Suprapubic skin (tissue), 3 donors: ENCODE results near the gene ADAR.

Source experiments
- POLR2AphosphoS5 ChIP-seq, 3 donors: sonication (generic); formaldehyde crosslinking; IDR thresholded peaks; one replicate each; pipeline ENCODE4 v1.6.1; 2017; ENCODE audit warnings: antibody characterized with exemption in 3 of 3
- TF ChIP-seq, protein P1 (sequence below), 2 donors: fragments of 200-600 bp in 1 of 2; fragments of 450-650 bp in 1 of 2; sonication (generic) in 1 of 2; IDR thresholded peaks; one replicate each; pipeline ENCODE4 v1.5.1; 2016 to 2019; ENCODE audit warnings: antibody characterized with exemption in 2 of 2, mild to moderate bottlenecking in 1 of 2, moderate library complexity in 1 of 2

DNA sequence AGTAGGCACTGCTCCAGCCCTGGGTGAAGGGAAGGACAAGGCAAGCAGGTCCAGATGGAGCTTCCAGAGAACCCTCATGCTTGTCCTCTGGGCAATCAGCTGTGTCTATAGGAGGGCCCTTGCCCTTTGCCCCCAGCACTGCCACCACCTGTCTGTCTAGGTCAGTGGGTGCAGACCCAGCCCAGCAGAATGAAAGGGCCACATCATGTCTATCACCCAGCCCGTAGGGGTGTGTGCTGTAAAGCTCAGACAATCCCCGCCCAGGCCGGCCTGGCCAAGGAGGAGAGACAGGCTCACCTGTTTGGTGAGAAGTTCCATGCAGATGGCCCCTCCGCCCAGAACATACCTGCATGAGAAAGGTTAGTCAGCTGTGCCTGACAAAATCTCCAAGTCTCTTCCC, 56.5 kb downstream of the ADAR start:
- TF ChIP-seq, protein P1, sequence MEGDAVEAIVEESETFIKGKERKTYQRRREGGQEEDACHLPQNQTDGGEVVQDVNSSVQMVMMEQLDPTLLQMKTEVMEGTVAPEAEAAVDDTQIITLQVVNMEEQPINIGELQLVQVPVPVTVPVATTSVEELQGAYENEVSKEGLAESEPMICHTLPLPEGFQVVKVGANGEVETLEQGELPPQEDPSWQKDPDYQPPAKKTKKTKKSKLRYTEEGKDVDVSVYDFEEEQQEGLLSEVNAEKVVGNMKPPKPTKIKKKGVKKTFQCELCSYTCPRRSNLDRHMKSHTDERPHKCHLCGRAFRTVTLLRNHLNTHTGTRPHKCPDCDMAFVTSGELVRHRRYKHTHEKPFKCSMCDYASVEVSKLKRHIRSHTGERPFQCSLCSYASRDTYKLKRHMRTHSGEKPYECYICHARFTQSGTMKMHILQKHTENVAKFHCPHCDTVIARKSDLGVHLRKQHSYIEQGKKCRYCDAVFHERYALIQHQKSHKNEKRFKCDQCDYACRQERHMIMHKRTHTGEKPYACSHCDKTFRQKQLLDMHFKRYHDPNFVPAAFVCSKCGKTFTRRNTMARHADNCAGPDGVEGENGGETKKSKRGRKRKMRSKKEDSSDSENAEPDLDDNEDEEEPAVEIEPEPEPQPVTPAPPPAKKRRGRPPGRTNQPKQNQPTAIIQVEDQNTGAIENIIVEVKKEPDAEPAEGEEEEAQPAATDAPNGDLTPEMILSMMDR (IDR thresholded peaks at IDR 0.05) = no peak
- TF ChIP-seq POLR2AphosphoS5 (IDR thresholded peaks at IDR 0.05) = no peak
